Neural progenitor cell (in vitro differentiated cells): Measurements from ENCODE around the gene CRYBA4. TPM values are rescaled to one million over a fixed set of nuclear protein-coding genes. Genes with fewer than 3 reads are reported as not detected.
A peak's percentile ranks its signal among the peaks of the same experiment; 100 is the strongest.

Experiments
- DNase-seq: peaks from one replicate; pipeline ENCODE4 v3.0.0-alpha.2; 2016; ENCODE audit warnings: low spot score
- H2AFZ ChIP-seq: fragments of 200-600 bp; sonication (generic); replicated peaks from 2 replicates; pipeline ENCODE4 v1.6.1; 2016; ENCODE audit warnings: antibody characterized with exemption
- H3F3A ChIP-seq: fragments of 200-600 bp; sonication (generic); 2 replicates; pipeline ENCODE4 v1.6.1; 2016; ENCODE audit warnings: antibody characterized with exemption, low read depth
- H3K27ac ChIP-seq: fragments of 200-600 bp; sonication (generic); 2 replicates; pipeline ENCODE4 v1.5.1; 2016; ENCODE audit warnings: mild to moderate bottlenecking
- H3K27me3 ChIP-seq: fragments of 200-600 bp; sonication (generic); 2 replicates; pipeline ENCODE4 v1.6.1; 2016; ENCODE audit warnings: mild to moderate bottlenecking, moderate library complexity
- H3K36me3 ChIP-seq: fragments of 200-600 bp; sonication (generic); 2 replicates; pipeline ENCODE4 v1.5.1; 2016
- H3K4me1 ChIP-seq: fragments of 200-600 bp; sonication (generic); 2 replicates; pipeline ENCODE4 v1.6.1; 2016; ENCODE audit warnings: mixed run types
- H3K4me2 ChIP-seq: fragments of 200-600 bp; sonication (generic); 2 replicates; pipeline ENCODE4 v1.6.1; 2016
- H3K4me3 ChIP-seq: fragments of 200-600 bp; sonication (generic); 2 replicates; pipeline ENCODE4 v1.5.1; 2016
- H3K79me2 ChIP-seq: fragments of 200-600 bp; sonication (generic); 2 replicates; pipeline ENCODE4 v1.6.1; 2016; ENCODE audit warnings: low read depth
- H3K9ac ChIP-seq: fragments of 200-600 bp; sonication (generic); 2 replicates; pipeline ENCODE4 v1.6.1; 2016
- H3K9me3 ChIP-seq: fragments of 200-600 bp; sonication (generic); 2 replicates; pipeline ENCODE4 v1.5.1; 2016; ENCODE audit warnings: low read depth
- H4K20me1 ChIP-seq: fragments of 200-600 bp; sonication (generic); 2 replicates; pipeline ENCODE4 v1.6.1; 2016; ENCODE audit warnings: low read depth
- H3K27ac Mint-ChIP-seq: 3 replicates; pipeline ENCODE4 v1.8.0; 2021; ENCODE audit warnings: mixed read lengths
- H3K27me3 Mint-ChIP-seq: 2 replicates; pipeline ENCODE4 v1.8.0; 2022; ENCODE audit warnings: low read depth, mild to moderate bottlenecking, inconsistent platforms, moderate library complexity, mixed read lengths; ENCODE audit not compliant: insufficient read depth
- H3K36me3 Mint-ChIP-seq: 3 replicates; pipeline ENCODE4 v1.8.0; 2021; ENCODE audit warnings: mixed read lengths
- H3K4me1 Mint-ChIP-seq: 3 replicates; pipeline ENCODE4 v1.8.0; 2021; ENCODE audit warnings: mixed read lengths
- H3K4me3 Mint-ChIP-seq: 3 replicates; pipeline ENCODE4 v1.8.0; 2021; ENCODE audit warnings: mild to moderate bottlenecking, moderate library complexity, mixed read lengths
- H3K9me3 Mint-ChIP-seq: 3 replicates; pipeline ENCODE4 v1.8.0; 2020; ENCODE audit warnings: mixed read lengths
- EZH2 ChIP-seq: fragments of 200-600 bp; sonication (generic); IDR thresholded peaks from 2 replicates; pipeline ENCODE4 v1.6.1; 2017; ENCODE audit warnings: antibody characterized with exemption, mild to moderate bottlenecking, moderate library complexity
- EZH2phosphoT487 ChIP-seq: fragments of 200-600 bp; sonication (generic); IDR thresholded peaks from 2 replicates; pipeline ENCODE4 v1.6.1; 2017; ENCODE audit warnings: antibody characterized with exemption
- total RNA-seq: library from RNA; depleted of rRNA; stranded (reverse); fragments of >200 nt; gene quantifications from 2 replicates; pipeline ENCODE4 v1.2.3, GENCODE V29; 2015; ENCODE audit warnings: low replicate concordance
- TF ChIP-seq, protein P1 (sequence below): fragments of 200-600 bp; sonication (generic); IDR thresholded peaks from 2 replicates; pipeline ENCODE4 v1.5.1; 2017; ENCODE audit warnings: antibody characterized with exemption, mild to moderate bottlenecking

Gene CRYBA4
- total RNA-seq, 1 donor from 2014 or later, result 1.1 TPM

GRCh38 chr22:26632422-26633155 lies 10.8 kb downstream of the CRYBA4 start:
- no peak for DNase-seq
- peaks cover 3% of the 10 kb centered on the region for H3K4me1 Mint-ChIP-seq
- H3K9me3 Mint-ChIP-seq, result peaks cover 9% of the 10 kb centered on the region
- Histone ChIP-seq H3K4me2 (no peak overlapping the region), H3F3A (no peaks in the 10 kb centered on the region), H3K9ac (no peak overlapping the region), H3K27me3 (no peaks in the 10 kb centered on the region), H3K36me3 (no peaks in the 10 kb centered on the region), H3K27ac (no peak overlapping the region), H3K79me2 (no peaks in the 10 kb centered on the region), H3K9me3 (no peaks in the 10 kb centered on the region), H4K20me1 (no peaks in the 10 kb centered on the region), H2AFZ (peak overlapping the region; percentile 98), H3K4me1 (peaks cover 8% of the 10 kb centered on the region), H3K4me3 (no peak overlapping the region)
- TF ChIP-seq, protein P1, sequence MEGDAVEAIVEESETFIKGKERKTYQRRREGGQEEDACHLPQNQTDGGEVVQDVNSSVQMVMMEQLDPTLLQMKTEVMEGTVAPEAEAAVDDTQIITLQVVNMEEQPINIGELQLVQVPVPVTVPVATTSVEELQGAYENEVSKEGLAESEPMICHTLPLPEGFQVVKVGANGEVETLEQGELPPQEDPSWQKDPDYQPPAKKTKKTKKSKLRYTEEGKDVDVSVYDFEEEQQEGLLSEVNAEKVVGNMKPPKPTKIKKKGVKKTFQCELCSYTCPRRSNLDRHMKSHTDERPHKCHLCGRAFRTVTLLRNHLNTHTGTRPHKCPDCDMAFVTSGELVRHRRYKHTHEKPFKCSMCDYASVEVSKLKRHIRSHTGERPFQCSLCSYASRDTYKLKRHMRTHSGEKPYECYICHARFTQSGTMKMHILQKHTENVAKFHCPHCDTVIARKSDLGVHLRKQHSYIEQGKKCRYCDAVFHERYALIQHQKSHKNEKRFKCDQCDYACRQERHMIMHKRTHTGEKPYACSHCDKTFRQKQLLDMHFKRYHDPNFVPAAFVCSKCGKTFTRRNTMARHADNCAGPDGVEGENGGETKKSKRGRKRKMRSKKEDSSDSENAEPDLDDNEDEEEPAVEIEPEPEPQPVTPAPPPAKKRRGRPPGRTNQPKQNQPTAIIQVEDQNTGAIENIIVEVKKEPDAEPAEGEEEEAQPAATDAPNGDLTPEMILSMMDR, result no peak
- TF ChIP-seq EZH2, result no peak
- no peak for TF ChIP-seq EZH2phosphoT487
- peaks cover 4% of the 10 kb centered on the region for H3K27me3 Mint-ChIP-seq
- no peak overlapping the region for H3K4me3 Mint-ChIP-seq
- peak overlapping the region; percentile 16 for H3K27ac Mint-ChIP-seq
- no peaks in the 10 kb centered on the region for H3K36me3 Mint-ChIP-seq

DNA sequence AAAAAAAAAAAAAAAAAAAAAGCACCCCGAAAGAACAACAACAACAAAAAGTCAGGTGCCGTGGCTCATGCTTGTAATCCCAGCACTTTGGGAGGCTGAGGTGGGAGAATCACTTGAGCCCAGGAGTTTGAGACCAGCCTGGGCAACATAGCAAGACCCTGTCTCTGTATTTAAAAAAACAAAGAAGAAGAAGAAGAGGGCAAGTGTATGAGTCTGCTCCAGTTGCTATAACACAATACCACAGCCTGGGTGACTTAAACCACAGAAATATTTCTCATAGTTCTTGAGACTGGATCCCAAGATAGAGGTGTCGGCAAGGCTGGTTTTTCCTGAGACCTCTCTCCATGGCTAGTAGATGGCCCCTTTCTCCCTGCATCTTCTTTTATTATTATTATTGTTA lies 12.4 kb downstream of the CRYBA4 start:
- TF ChIP-seq EZH2 (no peak), EZH2phosphoT487 (no peak)
- TF ChIP-seq, protein P1, result no peak
- Histone ChIP-seq H3K4me2 (no peak overlapping the region), H3K79me2 (no peaks in the 10 kb centered on the region), H3K27ac (no peak overlapping the region), H3K36me3 (no peaks in the 10 kb centered on the region), H3K9ac (no peak overlapping the region), H3K4me3 (no peak overlapping the region), H2AFZ (no peak overlapping the region), H3K9me3 (no peaks in the 10 kb centered on the region), H3K4me1 (peaks cover 8% of the 10 kb centered on the region), H3K27me3 (no peaks in the 10 kb centered on the region), H4K20me1 (no peaks in the 10 kb centered on the region), H3F3A (no peaks in the 10 kb centered on the region)
- Mint-ChIP-seq H3K4me3 (no peak overlapping the region), H3K36me3 (no peaks in the 10 kb centered on the region), H3K27me3 (peaks cover 4% of the 10 kb centered on the region), H3K27ac (no peak overlapping the region), H3K4me1 (peaks cover 6% of the 10 kb centered on the region), H3K9me3 (peaks cover 9% of the 10 kb centered on the region)
- no peak for DNase-seq

- H3K9me3 ChIP-seq, result no peaks in the 10 kb centered on the region
These were observed 13.4 kb downstream of the CRYBA4 start for GRCh38 chr22:26635117-26635516.

More at GRCh38 chr22:26635117-26635516, 13.4 kb downstream of the CRYBA4 start:
- Mint-ChIP-seq H3K4me1 (peaks cover 13% of the 10 kb centered on the region), H3K9me3 (peaks cover 7% of the 10 kb centered on the region), H3K27ac (no peak overlapping the region), H3K36me3 (no peaks in the 10 kb centered on the region), H3K27me3 (peaks cover 4% of the 10 kb centered on the region), H3K4me3 (no peak overlapping the region)
- H3K4me1 ChIP-seq, result peaks cover 9% of the 10 kb centered on the region
- H3K4me3 ChIP-seq, result no peak overlapping the region
- no peaks in the 10 kb centered on the region for H3K36me3 ChIP-seq
- H3K27ac ChIP-seq, result no peak overlapping the region
- TF ChIP-seq, protein P1, result no peak
- TF ChIP-seq EZH2phosphoT487, result no peak
- TF ChIP-seq EZH2, result no peak
- H3K9ac ChIP-seq, result no peak overlapping the region
- no peak for DNase-seq
- no peaks in the 10 kb centered on the region for H4K20me1 ChIP-seq
- H3F3A ChIP-seq, result peaks cover under 1% of the 10 kb centered on the region
- no peak overlapping the region for H2AFZ ChIP-seq
- H3K4me2 ChIP-seq, result no peak overlapping the region
- H3K27me3 ChIP-seq, result no peaks in the 10 kb centered on the region
- H3K79me2 ChIP-seq, result no peaks in the 10 kb centered on the region
